ENCODE data around the gene SBF2.
"Not testable (repeated sequence)": the region's sequence is repeated elsewhere in the genome, so short reads cannot be mapped to it uniquely, and the experiment has no call there.

SBF2 gene

GRCh38 chr11:10205928-10206327 is 88.1 kb downstream of the SBF2 start:
- DNase-seq (ENCODE audit: extremely low read depth in 1 of 2, low read depth in 1 of 2), result no peak

- no peak for DNase-seq (ENCODE audit: extremely low read depth in 1 of 2, low read depth in 1 of 2)
Observed at GRCh38 chr11:10204021-10204420, 90.0 kb downstream of the SBF2 start.

- no peak for DNase-seq (ENCODE audit: extremely low read depth in 1 of 2, low read depth in 1 of 2)
Observed at GRCh38 chr11:10201343-10201742, 92.7 kb downstream of the SBF2 start.

- DNase-seq (ENCODE audit: extremely low read depth in 1 of 2, low read depth in 1 of 2), result no peak
Observed at GRCh38 chr11:10197091-10197490, 96.9 kb downstream of the SBF2 start.

- no peak for DNase-seq (ENCODE audit: extremely low read depth in 1 of 2, low read depth in 1 of 2)
Observed at GRCh38 chr11:10192036-10192435, 102.0 kb downstream of the SBF2 start.

GRCh38 chr11:10181811-10182210 is 112.2 kb downstream of the SBF2 start:
- DNase-seq (ENCODE audit: extremely low read depth in 1 of 2, low read depth in 1 of 2), result no peak

- DNase-seq (ENCODE audit: extremely low read depth in 1 of 2, low read depth in 1 of 2), result no peak
Observed at GRCh38 chr11:10164621-10165020, 129.4 kb downstream of the SBF2 start.

GRCh38 chr11:10162222-10162621 is 131.8 kb downstream of the SBF2 start:
- DNase-seq (ENCODE audit: extremely low read depth in 1 of 2, low read depth in 1 of 2), result no peak

- DNase-seq (ENCODE audit: extremely low read depth in 1 of 2, low read depth in 1 of 2), result no peak
Observed at GRCh38 chr11:10160350-10160749, 133.7 kb downstream of the SBF2 start.

GRCh38 chr11:10158461-10158860 is 135.6 kb downstream of the SBF2 start:
- DNase-seq (ENCODE audit: extremely low read depth in 1 of 2, low read depth in 1 of 2), result no peak

GRCh38 chr11:10155793-10156490 is 138.1 kb downstream of the SBF2 start:
- no peak for DNase-seq (ENCODE audit: extremely low read depth in 1 of 2, low read depth in 1 of 2)

GRCh38 chr11:10150800-10151199 is 143.2 kb downstream of the SBF2 start:
- DNase-seq (ENCODE audit: extremely low read depth in 1 of 2, low read depth in 1 of 2), result no peak

GRCh38 chr11:10149553-10149952 is 144.5 kb downstream of the SBF2 start:
- no peak for DNase-seq (ENCODE audit: extremely low read depth in 1 of 2, low read depth in 1 of 2)

GRCh38 chr11:10147195-10147594 is 146.8 kb downstream of the SBF2 start:
- no peak for DNase-seq (ENCODE audit: extremely low read depth in 1 of 2, low read depth in 1 of 2)

GRCh38 chr11:10144954-10145353 is 149.1 kb downstream of the SBF2 start:
- no peak for DNase-seq (ENCODE audit: extremely low read depth in 1 of 2, low read depth in 1 of 2)

GRCh38 chr11:10139656-10140055 is 154.4 kb downstream of the SBF2 start:
- no peak for DNase-seq (ENCODE audit: extremely low read depth in 1 of 2, low read depth in 1 of 2)

- no peak for DNase-seq (ENCODE audit: extremely low read depth in 1 of 2, low read depth in 1 of 2)
Observed at GRCh38 chr11:10139143-10139542, 154.9 kb downstream of the SBF2 start.

GRCh38 chr11:10134975-10135481 is 159.0 kb downstream of the SBF2 start:
- DNase-seq (ENCODE audit: extremely low read depth in 1 of 2, low read depth in 1 of 2), result no peak

- DNase-seq (ENCODE audit: extremely low read depth in 1 of 2, low read depth in 1 of 2), result not testable (repeated sequence)
Observed at GRCh38 chr11:10134226-10134625, 159.8 kb downstream of the SBF2 start.

- not testable (repeated sequence) for DNase-seq (ENCODE audit: extremely low read depth in 1 of 2, low read depth in 1 of 2)
Observed at GRCh38 chr11:10133251-10133650, 160.8 kb downstream of the SBF2 start.

GRCh38 chr11:10130875-10131274 is 163.1 kb downstream of the SBF2 start:
- DNase-seq (ENCODE audit: extremely low read depth in 1 of 2, low read depth in 1 of 2), result no peak

GRCh38 chr11:10129184-10129583 is 164.8 kb downstream of the SBF2 start:
- DNase-seq (ENCODE audit: extremely low read depth in 1 of 2, low read depth in 1 of 2), result not testable (repeated sequence)

Data from activated CD8-positive, alpha-beta memory T cell treated with anti-CD3 and anti-CD28 coated beads for 1 hour (primary cell).